Measurements from ENCODE around the gene KHDC1L.
"Not testable (repeated sequence)": the region's sequence is repeated elsewhere in the genome, so short reads cannot be mapped to it uniquely, and the experiment has no call there.

Gene KHDC1L

DNA sequence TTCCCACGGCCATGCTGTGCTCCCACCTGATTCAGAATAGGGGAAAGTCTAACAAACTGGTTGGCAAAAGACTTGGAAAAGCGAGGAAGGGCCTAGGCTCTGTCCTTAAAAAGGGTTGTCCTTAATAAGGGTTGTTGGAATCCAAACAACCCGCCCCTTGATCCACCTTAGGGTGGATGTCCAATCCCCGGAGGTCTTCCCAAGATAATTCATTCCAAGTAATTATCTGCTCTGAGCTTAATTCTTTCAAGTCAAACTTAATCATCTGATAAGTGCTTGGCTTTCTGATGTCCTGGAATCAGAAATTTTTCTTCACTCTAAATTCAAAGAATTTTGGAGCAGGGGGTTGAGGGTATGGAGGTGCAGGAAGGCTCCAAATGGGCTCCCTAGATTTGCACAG lies at the start of gene KHDC1L:
KHDC1L (minus strand) TSS at position 101 of the 400 bp plus-strand sequence; CDS start at position 13, 88 bp downstream.
- Histone ChIP-seq H3K4me3 (ENCODE audit: low read depth, low read length) (no peak within 1 kb of the TSS), H3K9ac (no peak within 1 kb of the TSS), H3K79me2 (no peaks in the 10 kb centered on the region), H3K9me3 (ENCODE audit: control insufficient read depth, low read length) (no peaks in the 10 kb centered on the region), H3K4me2 (ENCODE audit: low read length) (no peak within 1 kb of the TSS), H3K36me3 (ENCODE audit: control insufficient read depth, insufficient read depth, low read length) (no peaks in the 10 kb centered on the region), H3K4me1 (no peaks in the 10 kb centered on the region), H3K27ac (no peak within 1 kb of the TSS), H3K27me3 (ENCODE audit: control insufficient read depth, insufficient read depth, low read length) (no peaks in the 10 kb centered on the region), H2AFZ (no peak within 1 kb of the TSS)
- no peak for TF ChIP-seq CTCF (IDR thresholded peaks at IDR 0.05)

DNA sequence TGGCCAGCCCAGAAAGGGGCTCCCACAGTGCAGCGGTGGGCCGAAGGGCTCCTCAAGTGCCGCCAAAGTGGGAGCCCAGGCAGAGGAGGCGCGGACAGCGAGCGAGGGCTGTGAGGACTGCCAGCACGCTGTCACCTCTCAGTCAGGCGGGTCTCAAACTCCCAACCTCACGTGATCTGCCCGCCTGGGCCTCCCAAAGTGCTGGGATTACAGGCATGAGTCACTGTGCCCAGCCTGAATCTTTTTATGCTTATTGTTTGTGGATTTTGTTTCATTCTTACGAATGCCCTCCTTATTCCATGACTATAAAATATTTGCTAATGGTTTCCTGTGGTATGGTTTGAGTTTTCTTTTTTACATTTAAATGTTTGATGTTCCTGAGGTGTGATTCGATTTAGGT lies 44.0 kb upstream of the KHDC1L start:
- not testable (repeated sequence) for H3K9me3 ChIP-seq (ENCODE audit: control insufficient read depth, low read length); H3K9ac ChIP-seq; H3K27ac ChIP-seq; H3K4me1 ChIP-seq; H3K4me3 ChIP-seq (ENCODE audit: low read depth, low read length); H3K79me2 ChIP-seq; H3K4me2 ChIP-seq (ENCODE audit: low read length); H2AFZ ChIP-seq; H3K27me3 ChIP-seq (ENCODE audit: control insufficient read depth, insufficient read depth, low read length); H3K36me3 ChIP-seq (ENCODE audit: control insufficient read depth, insufficient read depth, low read length)

DNA sequence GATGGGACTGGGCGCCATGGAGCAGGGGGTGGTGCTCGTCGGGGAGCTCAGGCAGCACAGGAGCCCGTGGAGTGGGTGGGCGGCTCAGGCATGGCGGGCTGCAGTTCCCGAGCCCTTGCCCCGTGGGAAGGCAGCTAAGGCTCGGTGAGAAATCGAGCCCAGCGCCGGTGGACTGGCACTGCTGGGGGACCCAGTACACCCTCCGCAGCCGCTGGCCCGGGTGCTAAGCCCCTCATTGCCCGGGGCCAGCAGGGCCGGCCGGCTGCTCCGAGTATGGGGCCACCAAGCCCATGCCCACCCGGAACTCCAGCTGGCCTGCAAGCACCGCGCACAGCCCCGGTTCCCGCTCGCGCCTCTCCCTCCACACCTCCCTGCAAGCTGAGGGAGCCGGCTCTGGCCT lies 43.6 kb upstream of the KHDC1L start:
- not testable (repeated sequence) for H3K27ac ChIP-seq; H3K4me2 ChIP-seq (ENCODE audit: low read length); H2AFZ ChIP-seq; H3K36me3 ChIP-seq (ENCODE audit: control insufficient read depth, insufficient read depth, low read length); H3K9me3 ChIP-seq (ENCODE audit: control insufficient read depth, low read length); H3K9ac ChIP-seq; H3K4me3 ChIP-seq (ENCODE audit: low read depth, low read length); H3K79me2 ChIP-seq; H3K4me1 ChIP-seq; H3K27me3 ChIP-seq (ENCODE audit: control insufficient read depth, insufficient read depth, low read length)

DNA sequence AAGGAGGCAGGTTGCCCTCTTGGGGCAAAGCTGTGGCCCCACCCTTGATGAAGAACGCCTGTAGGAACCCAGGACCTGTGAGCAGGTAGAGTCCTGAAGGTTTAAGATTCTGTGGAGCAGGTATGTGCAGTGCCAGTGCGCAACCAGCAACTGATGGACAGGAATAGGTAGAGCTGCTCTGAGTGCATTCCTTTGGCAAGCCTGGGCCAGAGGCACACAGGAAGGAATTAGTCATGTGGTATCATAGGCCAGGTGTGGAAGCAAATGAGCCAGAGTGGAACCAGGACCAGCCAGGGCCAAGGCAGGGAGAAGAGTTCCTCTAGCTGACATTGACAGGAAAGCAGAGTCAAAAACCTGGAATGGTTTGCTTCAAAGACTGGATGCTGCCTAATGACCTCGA lies 39.1 kb upstream of the KHDC1L start:
- Histone ChIP-seq H3K79me2 (no peaks in the 10 kb centered on the region), H3K4me1 (no peaks in the 10 kb centered on the region), H3K27ac (no peak overlapping the region), H2AFZ (peak overlapping the region; percentile 25), H3K36me3 (ENCODE audit: control insufficient read depth, insufficient read depth, low read length) (no peaks in the 10 kb centered on the region), H3K9me3 (ENCODE audit: control insufficient read depth, low read length) (no peaks in the 10 kb centered on the region), H3K4me2 (ENCODE audit: low read length) (no peak overlapping the region), H3K27me3 (ENCODE audit: control insufficient read depth, insufficient read depth, low read length) (no peaks in the 10 kb centered on the region), H3K4me3 (ENCODE audit: low read depth, low read length) (no peak overlapping the region), H3K9ac (no peak overlapping the region)
- no peak for TF ChIP-seq CTCF (IDR thresholded peaks at IDR 0.05)

GRCh38 chr6:73263570-73263909 lies 38.2 kb upstream of the KHDC1L start:
- Histone ChIP-seq H3K36me3 (ENCODE audit: control insufficient read depth, insufficient read depth, low read length) (no peaks in the 10 kb centered on the region), H2AFZ (peak overlapping the region; percentile 93), H3K4me1 (no peaks in the 10 kb centered on the region), H3K27ac (no peak overlapping the region), H3K79me2 (no peaks in the 10 kb centered on the region), H3K4me2 (ENCODE audit: low read length) (peak overlapping the region; percentile 95), H3K4me3 (ENCODE audit: low read depth, low read length) (peak overlapping the region; percentile 58), H3K27me3 (ENCODE audit: control insufficient read depth, insufficient read depth, low read length) (no peaks in the 10 kb centered on the region), H3K9me3 (ENCODE audit: control insufficient read depth, low read length) (no peaks in the 10 kb centered on the region), H3K9ac (no peak overlapping the region)
- TF ChIP-seq CTCF (IDR thresholded peaks at IDR 0.05) = no peak
